Stimulated activated CD4-positive, alpha-beta T cell treated with anti-CD3 and anti-CD28 coated beads, Interleukin-4, amount 100 ng/mL, for 48 hours (primary cell): ENCODE results near the gene NCCRP1.
"Not testable (repeated sequence)": the region's sequence is repeated elsewhere in the genome, so short reads cannot be mapped to it uniquely, and the experiment has no call there.

ENCODE experiments used
- DNase-seq, 2 donors: peaks; one replicate each; pipeline ENCODE4 v3.0.0-alpha.2; 2020; ENCODE audit warnings: low read depth in 2 of 2

NCCRP1 gene

DNA sequence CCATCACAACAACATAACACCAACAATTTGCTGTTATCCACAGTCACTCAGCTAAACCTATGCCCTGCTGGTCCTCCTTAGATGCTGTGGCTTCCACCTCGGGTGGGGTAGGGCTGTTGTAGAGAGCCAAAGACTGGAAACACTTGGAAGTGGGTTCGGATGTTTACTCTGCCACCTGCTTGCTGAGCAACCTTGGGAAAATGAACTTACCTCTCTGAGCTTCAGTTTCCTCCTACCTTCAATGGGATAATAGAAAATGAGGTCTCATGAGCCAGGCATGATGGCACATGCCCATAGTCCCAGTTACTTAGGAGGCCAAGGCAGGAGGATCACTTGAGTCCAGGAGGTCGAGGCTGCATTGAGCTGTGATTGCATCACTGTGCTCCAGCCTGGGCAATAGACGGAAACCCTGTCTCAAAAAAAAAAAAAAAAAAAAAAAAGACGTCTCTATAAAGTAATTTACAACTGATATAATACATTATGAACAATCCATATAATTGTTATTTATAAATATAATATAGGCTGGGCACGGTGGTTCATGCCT lies 10.6 kb downstream of the NCCRP1 start:
- DNase-seq: no peak

DNA sequence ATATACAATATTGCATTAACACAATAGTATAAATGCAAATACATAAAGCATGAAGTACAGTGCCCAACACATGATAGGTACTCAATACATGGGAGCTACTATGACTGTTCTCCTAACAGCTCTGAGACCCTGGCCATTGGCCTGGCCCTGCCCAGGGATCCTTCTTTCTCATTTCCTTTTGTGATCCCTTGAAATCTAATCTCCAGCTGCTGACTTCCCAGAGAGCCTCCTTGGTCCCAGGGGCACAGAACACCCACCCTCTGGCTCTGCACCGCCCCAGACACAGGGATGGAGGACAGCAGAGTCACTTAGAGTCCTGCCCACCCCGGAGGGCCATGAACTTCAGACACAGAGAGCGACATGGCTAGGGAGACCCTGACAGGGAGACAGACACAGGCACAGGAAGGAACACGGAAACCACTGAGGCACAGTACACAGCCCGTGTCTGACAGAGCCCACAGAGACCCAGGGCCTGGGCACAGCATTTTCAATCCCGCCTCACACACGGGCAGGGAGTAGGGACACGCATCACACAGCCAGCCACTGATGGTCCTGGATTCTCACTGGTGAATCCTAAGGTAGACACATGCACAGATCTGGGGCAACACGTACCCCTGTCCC lies 11.5 kb downstream of the NCCRP1 start:
- DNase-seq: no peak

GRCh38 chr19:39209196-39209595 lies 12.4 kb downstream of the NCCRP1 start:
- no peak for DNase-seq

GRCh38 chr19:39211731-39212374 lies 15.1 kb downstream of the NCCRP1 start:
- DNase-seq: no peak

DNA sequence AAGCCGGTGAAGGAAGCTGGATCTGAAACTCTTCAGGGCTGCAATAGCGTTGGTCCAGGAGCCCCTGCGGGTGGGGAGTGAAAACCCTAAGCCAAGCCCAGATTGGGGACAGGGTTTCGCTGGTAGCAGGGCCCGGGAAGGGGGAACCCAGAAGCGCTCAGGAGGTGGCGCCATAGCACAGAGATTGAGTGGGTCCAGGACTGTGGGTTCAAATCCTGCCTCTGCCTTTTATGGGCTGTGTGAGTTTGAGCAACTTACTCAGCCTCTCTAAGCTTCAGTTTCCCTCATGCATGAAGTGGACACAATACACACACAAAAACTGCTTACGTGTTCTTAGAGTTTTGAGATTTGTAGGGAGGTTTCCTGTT lies 15.6 kb downstream of the NCCRP1 start:
- DNase-seq: peak; percentile 55 to 56

GRCh38 chr19:39215323-39215722 lies 18.6 kb downstream of the NCCRP1 start:
- not testable (repeated sequence) for DNase-seq

DNA sequence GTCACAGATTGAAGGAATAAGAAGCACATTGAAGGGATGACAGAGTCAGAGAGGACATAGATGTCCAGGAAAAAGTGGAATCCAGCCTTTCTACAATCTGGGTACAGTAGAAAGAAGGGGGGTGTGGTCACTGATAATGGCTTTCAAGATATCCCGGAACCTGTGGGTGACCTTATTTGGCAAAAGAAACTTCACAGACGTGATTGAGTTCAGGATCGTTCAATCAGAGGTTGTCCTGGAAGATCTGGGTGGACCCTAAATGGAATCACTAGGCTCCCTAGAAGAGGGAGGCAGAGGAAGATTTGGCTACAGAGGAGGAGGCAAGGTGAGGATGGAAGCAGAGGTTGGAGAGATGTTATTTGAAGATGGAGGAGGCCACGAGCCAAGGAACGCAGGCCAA lies 20.3 kb downstream of the NCCRP1 start:
- no peak for DNase-seq

DNA sequence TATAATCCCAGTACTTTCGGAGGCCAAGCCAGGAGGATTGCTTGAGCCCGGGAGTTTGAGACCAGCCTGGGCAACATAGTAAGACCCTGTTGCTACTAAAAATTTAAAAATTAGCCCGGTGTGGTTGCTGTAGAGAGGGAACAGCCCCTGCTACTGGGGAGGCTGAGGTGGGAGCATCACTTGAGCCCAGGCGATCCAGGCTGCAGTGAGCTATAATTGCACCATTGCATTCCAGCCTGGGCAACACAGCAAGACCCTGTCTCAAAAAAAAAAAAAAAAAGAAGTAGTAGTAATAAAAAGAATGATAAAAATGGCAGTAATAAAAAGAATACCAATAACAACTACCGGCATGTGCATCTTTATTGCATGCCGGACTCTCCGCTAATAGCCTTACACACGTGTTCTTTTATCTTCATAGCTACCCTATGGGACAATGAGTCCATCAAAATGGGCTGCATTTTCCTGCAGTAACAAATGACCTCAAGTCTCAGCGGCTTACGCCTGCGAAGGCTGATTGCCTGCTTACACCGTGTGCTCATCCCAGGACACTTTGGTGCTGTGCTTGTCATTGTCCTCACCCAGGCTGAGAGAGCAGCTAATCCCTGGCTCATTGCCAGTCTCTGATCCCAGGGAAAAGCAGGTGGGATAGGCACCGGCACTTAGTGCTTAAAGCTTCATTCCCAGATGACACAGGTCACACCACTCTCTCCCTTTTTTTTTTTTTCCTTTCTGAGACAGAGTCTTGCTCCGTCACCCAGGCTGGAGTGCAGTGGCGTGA lies 21.7 kb downstream of the NCCRP1 start:
- DNase-seq: no peak

DNA sequence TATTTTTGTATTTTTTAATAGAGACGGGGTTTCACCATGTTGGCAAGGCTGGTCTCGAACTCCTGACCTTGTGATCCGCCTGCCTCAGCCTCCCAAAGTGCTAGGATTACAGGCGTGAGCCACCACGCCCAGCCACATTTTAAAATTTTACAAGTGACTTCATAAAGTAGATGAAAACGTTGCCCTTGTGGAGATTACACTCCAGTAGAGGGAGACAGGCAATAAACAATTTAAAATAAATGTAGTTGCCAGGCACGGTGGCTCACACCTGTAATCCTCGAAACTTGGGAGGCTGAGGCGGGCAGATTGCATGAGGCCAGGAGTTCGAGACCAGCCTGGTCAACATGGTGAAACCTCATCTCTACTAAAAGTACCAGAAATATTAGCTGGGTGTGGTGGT lies 22.3 kb downstream of the NCCRP1 start:
- not testable (repeated sequence) for DNase-seq

- no peak for DNase-seq
Measured at GRCh38 chr19:39223703-39224279, 27.0 kb downstream of the NCCRP1 start.

GRCh38 chr19:39224910-39225309 lies 28.1 kb downstream of the NCCRP1 start:
- DNase-seq: no peak

GRCh38 chr19:39230096-39230764 lies 33.5 kb downstream of the NCCRP1 start:
- no peak for DNase-seq

DNA sequence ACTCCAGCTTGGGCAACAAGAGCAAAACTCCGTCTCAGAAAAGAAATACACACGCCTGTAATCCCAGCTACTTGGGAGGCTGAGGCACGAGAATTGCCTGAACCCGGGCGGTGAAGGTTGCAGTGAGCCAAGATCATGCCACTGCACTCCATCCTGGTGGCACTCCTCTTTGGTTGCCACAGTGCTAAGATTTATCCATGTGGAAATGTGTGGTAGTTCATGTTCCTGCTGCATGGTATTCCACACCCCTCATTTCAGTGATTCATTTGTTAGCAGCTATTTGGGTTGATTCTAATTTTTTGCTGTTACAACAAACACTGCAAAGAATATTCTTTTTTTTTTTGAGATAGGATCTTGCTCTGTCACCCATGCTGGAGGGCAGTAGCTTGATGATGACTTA lies 35.9 kb downstream of the NCCRP1 start:
- no peak for DNase-seq

DNA sequence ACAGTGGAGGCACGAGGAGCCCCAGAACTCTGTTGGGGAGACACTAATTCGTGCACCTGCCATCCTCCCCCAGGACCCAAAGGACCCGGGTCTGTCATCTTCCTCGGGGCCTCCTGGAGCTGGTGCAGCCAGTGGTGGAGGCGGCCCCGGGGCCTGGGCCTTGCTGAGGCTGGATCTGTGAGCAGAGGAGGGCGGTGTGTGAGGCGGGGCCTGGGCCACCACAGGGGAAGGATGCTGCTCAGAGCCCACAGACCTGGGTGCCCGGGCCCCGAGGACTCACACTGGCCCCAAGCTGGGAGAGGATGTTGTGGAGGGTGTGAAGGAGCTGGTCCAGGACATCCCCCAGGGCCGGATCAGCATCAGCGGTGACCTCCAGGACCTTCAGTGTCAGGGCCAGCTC lies 39.8 kb downstream of the NCCRP1 start:
- no peak for DNase-seq

DNA sequence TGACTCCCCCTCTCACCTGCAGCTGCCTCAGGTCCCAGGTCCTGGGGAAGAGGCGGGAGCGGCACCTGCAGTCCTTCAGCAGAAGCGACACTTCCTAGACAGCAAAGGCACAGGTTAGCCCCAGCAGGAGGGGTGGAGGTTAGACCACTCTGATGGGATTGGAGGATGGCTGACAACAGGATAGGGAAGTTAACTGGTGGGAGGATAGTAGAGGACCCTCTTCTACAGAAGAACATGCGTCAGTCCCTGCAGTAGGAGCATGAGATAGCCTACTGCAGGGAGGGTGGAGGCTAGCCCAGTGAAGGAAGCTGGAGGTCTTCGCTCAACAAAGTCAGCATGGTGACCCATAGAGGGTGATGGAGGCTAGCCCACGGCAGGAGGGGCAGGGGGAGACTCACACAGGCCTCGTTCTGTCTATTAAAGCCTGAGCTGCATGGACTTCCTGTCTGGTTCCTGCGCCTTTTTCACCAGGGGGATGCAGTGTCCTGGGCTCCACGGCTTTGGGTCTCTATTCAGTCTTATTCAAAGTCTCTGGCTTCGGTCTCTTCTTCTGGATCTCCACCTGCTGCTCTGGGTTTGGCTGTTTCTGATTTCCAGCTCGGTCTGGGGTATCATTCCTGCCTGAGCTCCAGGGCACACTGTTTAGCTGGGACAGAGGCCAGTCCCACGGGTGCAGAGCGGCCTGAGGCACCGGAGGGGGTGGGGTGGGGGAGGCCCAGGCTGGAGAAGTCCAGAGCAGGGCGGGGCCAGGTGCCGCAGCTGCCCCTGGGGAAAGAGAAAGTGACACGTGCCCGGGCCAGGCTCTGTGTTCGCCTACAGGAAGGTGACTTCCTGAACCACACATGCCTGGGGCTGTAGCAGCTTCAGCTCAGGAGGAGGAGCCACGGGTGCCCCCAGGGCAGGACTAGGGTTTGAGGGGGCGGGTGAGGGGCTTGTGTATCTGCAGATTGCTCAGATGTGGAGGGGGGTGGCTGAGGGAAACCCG lies 40.7 kb downstream of the NCCRP1 start:
- DNase-seq: peak in 1 of 2 donors; percentile 42

DNA sequence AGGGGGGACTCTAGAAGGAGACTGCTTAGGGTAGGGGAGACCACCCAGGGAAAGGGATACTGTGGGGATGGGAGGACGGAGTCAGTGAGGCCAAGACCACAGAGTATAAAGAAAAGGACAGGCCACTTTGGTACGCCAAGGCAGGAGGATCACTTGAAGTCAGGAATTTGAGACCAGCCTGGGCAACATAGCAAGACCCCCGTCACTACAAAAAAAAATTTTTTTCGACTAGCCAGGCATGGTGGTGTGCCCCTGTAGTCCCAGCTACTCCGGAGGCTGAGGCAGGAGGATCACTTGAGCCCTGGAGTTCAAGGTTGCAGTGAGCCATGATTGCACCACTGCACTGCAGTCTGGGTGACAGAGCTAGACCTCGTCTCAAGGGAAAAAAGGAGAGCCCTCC lies 41.4 kb downstream of the NCCRP1 start:
- DNase-seq: no peak

GRCh38 chr19:39238944-39239343 lies 42.2 kb downstream of the NCCRP1 start:
- DNase-seq: no peak

GRCh38 chr19:39240421-39240820 lies 43.7 kb downstream of the NCCRP1 start:
- DNase-seq: no peak

- not testable (repeated sequence) for DNase-seq
Measured at GRCh38 chr19:39243741-39244140, 47.0 kb downstream of the NCCRP1 start.

- not testable (repeated sequence) for DNase-seq
Measured at GRCh38 chr19:39244410-39245100, 47.8 kb downstream of the NCCRP1 start, which contains the start of gene IFNL3. TSS of gene IFNL3 (minus strand) at chr19:39245006. CDS start at chr19:39244967, 39 bp downstream.
